GM18520 (cell line): Measurements from ENCODE around the gene LARGE1.
A peak's percentile ranks its signal among the peaks of the same experiment; 100 is the strongest.

Source experiments
- ATAC-seq: cut with Tn5 transposase; IDR thresholded peaks from one replicate; pipeline ENCODE4 v1.9.1; 2021; ENCODE audit not compliant: unreplicated experiment

Gene LARGE1

DNA sequence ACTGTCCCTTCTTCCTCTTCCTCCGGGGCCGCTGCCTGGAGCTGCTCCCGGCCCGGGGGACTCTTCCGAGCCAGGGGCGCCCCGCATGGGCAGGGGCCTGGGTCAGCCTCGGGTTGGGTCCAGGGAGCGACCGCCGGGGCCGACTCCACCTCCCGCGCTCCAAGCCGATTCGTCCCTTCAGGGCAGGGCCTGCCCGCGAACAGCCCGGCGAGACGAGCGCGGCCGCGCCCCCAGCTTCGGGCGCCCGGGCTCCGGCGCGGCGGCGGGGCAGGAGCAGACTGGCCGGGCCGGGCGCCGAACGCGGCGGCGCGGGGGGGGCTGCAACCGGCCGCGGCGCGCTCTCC, at the start of gene LARGE1:
Gene LARGE1, minus strand, starts transcription at position 280 of the 344 bp plus-strand sequence.
- ATAC-seq: peak; percentile 4

DNA sequence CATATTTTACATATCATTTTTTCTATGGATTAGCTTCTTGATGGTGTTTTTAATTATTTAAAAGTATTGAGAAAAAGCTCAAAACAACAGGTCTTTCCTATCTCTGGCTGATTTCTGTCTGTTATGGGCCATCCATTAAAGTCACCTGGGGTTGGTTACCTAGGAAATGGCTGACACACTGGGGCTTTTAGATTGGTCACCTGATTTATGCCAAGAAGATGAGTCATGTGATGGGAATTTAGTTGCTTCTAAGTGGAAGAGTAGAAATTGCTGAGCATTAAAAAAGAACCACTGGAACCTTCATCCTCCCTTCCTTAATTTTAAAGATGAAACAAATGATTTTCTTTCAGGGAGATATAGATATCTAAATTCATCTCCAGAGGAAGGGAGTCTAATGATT, 48.8 kb upstream of the LARGE1 start:
- no peak for ATAC-seq

DNA sequence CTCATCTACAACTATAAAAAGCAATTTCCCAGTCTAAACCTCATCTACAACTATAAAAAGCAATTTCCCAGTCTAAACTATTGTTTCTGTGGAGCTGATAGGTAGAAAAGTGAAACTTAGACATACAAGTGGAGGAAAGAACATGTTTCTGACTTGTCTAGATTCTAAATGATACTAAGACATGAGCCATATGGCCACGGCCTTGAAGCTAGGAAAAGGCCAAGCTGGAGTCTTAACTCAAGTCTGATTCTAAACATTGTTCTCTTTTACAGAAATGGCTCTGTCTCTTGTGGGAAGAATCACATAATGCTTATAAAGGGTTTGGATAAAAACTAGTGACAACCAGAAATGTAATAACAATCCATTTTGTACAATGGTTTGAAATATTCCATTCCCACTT, 43.8 kb upstream of the LARGE1 start:
- no peak for ATAC-seq

DNA sequence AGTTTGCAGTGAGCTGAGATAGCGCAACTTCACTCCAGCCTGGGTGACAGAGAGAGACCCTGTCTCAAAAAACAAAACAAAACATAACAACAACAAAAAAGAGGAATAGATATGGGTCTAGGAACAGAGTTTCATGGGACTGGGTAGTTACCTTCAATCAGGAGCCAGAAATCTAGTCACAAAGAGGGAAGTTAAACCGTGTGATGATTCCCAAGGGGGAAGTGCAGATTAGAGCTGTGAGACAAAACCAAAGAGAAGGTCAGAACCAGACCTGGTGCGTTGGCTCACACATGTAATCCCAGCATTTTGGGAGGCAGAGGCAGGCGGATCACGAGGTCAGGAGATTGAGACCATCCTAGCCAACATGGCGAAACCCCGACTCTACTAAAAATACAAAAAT, 42.1 kb upstream of the LARGE1 start:
- no peak for ATAC-seq

DNA sequence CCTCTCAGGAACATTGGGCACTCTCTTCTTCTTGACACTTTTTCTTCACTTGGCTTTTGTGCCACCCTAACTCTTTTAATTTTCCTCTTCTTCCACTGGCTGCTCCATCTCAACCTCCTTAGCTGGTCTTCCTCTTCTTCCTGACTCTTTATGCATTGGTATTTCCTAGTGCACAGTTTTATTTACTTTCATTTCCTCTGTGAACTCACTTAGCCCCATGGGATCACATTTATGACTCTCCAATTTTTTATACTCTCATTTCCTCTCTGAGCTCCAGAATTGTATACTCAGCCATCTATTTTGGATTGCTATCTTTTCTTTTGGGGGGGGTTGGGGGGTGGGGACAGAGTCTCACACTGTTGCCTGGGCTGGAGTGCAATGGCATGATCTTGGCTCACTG, 38.5 kb upstream of the LARGE1 start:
- ATAC-seq: no peak

DNA sequence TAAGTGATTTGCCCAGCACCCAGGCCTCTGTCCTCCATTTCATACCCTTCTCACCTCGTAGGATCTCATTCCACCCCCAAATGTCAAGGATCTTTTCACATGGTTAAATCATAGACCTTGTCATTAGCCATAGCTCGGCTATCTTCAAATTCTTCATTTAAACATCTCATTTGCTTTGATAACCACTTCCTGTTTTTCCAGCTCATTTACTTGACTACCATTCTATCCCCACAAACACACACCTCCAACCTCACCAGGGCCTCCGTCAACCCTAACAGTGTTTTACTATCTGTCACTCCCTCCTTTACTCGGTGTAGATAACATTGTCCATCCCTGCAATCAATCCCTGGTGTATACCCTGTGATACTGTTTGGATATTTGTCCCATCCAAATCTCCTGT, 36.8 kb upstream of the LARGE1 start:
- ATAC-seq: no peak

DNA sequence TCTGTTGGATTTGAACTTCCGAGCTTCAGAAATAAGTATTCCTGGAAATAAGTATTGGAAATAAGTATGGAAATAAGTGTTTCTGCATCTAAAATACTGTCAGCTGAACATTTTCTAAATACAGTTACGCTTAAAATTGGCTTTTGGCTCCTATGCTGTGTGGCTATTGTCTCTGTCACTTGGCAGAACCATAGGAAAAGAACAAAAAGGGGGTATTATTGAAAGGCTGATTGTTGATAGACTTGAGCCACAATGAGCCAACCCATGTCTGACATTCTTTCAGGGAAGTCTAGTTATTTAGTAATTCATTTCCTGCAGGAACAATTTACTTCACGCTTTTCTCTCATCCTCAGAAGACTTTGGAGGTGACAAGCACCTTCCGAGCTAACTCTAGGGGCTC, 32.5 kb upstream of the LARGE1 start:
- no peak for ATAC-seq

DNA sequence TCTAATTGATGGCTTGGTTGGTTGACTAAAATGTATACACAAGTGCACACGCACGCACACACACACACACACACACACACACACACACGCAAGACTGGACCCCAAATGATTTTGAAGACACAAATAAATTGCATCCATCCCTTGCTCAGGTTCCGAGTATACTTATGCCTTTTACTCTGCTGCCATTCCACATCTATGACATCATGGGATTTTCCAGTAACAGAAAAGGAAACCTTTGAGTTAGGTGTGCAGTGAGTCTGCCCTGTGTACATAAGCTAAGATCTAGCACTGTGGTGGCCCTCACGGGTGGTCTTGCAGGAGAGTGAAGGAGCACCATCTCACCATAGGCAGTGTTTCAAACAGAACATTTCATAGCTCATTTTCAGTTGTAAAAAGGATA, 20.5 kb upstream of the LARGE1 start:
- ATAC-seq: no peak

DNA sequence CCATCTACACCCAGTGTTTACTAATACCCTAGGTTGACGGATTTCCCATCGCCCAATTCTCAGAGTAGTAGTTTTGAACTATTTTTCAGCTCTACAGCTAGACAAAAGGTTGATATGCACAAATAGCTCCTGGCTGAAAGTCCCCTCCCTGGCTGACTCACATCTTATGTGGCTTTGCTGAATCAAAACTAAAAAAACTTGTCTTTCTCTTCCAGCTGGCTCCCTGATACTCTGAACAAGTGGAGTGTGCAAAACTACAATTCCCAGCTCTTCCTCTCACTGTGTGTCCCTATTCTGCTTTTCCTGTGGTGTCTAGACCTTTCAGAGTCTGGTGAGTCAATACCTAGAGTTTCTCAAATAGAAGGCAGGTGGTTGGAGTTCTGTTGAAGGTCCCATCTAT, 12.7 kb upstream of the LARGE1 start:
- no peak for ATAC-seq

DNA sequence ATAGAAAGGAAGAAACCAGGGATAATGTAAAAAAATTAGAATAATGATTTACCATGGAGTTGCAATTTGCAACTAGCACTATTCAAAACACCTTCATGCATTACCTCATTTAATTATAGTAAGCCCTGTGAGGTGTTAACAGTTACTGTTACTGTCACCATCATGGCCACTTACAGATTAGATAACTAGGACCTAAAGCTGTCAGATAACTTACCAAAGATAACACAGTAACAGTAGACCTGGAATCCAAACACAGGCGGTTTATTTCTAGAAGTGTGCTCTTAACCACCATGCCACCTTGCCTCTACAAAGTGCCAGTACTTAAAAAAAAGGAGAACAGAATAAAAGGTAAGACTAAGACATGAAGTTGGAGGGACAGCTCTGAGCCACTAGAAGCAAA, 11.1 kb upstream of the LARGE1 start:
- no peak for ATAC-seq

DNA sequence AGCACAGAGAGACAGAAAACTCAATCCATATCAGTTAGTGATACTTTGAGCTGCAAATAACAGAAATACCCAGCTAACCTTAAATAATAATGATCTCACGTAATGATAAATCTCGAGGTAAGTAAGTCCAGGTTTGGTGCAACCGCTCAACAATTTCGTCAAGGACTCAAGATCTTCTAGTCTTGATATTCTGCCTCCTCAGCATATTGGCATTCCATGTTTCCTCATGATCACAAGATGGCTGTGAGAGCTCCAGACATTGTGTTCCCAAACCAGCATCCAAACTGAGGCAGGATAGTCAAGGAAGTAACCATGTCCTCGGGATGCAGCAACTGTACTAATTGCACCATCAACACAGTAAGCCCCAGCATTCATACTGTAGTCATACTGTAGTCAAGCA, 7.5 kb upstream of the LARGE1 start:
- no peak for ATAC-seq

DNA sequence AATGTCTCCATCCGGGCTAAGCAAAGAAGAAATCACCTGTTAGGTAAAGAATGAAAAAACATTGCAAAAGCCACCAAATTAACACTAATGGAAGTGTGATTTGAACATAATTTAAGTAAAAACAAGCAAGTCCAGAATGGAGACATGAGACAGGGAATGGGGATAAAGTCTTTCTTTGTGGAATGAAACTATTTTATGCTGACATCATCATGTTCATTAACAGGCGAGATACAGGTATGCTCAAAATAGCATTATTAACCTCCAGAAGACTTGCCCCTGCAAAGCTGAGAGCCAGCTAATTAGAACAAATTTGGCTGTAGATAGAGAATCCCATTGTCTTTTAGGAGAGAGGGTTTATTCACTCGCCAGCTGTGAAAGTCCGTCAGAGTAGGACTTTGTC, 4.9 kb upstream of the LARGE1 start:
- ATAC-seq: no peak

DNA sequence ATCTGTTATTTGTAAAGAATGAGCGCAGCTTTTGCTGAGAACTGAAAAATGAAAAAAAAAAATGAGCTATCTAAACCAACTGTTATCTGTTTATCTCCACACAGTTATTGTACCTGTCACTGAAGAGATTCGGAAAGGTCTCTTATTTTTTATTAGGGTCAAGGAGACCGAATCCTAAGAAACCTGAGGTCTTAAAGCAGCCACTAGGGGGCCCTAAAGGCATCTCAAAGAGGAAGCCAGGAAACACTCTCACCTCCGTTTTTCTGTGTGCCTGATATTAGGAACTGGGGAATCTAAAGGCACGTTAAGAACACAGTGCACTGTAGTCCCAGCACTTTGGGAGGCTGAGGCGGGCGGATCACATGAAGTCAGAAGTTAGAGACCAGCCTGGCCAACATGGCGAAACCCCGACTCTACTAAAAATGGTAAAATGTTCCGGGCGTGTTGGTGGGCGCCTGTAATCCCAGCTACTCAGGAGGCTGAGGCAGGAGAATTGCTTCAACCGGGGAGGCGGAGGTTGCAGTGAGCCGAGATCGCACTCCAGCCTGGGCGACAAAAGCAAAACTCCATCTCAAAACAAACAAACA, 3.5 kb upstream of the LARGE1 start:
- no peak for ATAC-seq

DNA sequence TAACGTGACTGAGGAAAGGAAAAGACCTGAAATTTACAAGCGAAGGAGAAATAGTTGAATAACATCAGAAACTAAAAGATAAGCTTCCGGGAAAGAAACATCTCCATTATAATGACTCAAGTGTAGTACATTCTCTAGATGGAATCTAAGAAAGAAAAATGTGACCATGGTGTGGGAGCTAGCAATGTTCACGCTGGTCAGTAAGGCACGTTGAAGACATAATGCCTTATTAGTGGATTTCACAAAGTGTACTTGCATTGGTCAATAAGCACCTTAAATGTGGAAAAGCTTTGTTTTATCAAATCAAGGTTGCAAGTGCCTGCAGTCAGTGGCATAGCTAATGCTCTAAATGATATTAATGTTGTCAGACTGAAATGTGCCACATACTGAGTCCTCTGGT, 2.8 kb upstream of the LARGE1 start:
- ATAC-seq: no peak

DNA sequence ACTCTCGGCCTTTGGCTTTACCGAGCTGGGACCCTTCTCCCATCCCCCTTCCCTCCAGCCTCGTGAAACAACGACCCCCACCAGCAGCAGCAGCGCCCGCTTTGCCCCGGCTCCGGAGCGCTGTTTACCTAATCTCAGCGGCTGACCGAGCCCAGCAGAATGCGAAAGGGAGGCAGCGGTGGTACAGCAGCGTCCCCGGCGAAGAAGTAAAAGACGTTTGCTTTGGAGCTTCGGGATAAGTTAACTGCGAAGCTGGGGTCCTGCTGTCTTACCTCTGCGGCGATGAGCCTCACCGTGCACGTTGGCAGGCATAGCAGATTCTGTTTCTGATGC, 2.0 kb upstream of the LARGE1 start:
- no peak for ATAC-seq

DNA sequence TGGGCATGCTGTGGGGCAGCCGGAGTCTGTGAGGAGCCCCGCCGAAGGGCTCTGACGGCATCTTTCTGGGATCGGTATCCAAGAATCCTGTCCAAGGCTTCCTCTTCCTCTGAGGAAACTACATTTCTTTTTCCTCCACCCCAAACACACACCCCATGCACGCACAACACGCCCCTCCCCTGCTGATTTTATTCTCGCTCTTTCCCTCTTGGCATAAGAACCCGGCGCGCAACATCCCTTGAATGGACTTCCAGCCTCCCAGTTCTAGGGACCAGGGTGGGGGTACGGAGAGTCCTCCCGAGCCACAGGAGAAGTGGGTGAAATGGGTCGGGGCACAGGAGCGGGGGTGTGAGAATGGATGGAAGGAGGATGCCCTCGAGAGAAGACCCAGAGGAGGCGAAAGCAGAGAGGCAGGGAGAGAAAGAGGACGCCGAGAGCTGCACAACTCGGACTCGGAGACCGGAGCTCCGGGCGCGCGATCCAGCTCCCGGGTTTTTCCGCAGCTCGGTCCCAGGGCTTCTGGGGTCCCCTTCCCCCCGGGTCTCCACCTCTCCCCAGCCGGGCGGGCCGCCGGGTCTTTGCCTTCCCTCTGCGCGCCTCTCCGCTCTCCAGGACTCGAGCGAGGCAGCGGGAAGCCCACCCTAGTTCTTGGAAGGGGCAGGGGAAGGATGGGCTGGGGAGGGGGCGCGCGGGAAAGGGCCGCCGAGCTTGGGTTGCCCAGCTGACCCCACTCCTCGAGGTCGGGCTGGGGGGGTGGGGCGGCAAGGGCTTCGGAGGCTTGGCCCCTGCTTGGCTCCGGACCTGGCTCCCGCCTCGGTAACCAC, 1.5 kb upstream of the LARGE1 start:
- no peak for ATAC-seq

DNA sequence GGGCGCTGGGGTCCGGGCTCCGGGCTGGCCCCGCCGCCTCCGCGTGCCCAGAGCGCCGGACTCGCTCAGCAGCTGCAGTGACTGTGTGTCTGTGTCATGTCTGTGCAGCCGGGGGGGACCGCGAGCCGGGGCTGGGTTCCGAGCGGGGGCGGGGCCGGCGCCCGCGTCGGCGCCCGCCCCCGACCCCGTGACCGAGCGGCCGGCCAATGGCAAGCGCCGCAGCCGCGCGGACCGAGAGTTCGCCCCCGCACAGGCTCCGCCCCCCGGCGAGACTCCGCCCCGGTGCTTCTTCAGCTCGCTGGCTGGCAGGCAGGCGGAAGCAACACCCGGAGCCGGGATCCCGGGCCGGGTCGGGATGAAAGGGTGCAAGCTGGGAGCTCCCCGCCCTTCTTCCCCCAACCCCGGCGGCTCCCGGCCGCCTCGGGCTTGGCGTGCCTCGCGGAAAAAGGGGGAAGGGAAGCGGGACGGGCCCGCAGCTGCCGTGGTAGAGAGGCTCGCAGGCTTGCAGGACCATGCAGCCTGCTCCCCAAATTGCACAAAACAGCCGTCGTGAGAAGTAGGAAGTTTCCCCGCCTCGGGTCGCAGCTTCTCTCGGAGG, 750 bp upstream of the LARGE1 start:
- ATAC-seq: peak; percentile 52

DNA sequence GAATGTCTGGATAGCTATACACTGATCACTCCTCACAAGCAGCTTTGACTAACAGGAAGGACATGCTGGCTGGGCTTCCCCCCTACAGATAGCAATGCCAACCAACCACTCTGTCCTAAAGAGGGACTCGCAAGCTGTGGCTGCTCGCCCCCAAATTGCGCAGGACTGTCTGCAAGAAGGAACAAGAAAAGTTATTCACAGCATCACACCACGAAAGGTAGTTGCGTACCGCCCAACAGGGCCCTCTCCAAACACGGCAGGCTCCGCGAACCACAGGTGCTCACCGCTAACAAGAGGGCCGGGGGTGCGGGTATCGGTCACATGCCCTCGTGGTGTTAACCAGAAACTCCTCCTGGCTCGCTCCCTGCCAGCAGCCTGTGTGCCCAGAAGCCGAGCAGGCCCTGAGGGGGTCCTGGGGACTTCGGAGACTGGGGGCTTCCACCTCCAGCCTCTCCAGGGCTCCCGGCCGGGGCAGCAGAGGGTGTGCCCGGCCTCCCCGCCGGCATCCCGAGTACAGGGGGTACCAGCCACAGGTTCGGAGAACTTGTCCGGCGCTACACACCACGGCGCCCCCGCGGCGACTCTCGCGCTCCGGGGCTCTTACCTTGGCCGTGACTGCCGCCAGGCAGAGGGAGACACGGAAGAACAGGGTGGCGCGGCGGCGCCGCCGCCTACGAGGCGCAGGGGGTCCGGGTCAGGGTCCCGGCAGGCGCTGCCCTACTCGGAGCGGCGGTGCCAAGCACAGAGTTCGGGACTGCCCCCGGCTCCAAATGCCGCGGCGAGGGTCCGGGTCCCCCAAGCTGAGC, 682 bp downstream of the LARGE1 start:
- peak; percentile 1 for ATAC-seq

DNA sequence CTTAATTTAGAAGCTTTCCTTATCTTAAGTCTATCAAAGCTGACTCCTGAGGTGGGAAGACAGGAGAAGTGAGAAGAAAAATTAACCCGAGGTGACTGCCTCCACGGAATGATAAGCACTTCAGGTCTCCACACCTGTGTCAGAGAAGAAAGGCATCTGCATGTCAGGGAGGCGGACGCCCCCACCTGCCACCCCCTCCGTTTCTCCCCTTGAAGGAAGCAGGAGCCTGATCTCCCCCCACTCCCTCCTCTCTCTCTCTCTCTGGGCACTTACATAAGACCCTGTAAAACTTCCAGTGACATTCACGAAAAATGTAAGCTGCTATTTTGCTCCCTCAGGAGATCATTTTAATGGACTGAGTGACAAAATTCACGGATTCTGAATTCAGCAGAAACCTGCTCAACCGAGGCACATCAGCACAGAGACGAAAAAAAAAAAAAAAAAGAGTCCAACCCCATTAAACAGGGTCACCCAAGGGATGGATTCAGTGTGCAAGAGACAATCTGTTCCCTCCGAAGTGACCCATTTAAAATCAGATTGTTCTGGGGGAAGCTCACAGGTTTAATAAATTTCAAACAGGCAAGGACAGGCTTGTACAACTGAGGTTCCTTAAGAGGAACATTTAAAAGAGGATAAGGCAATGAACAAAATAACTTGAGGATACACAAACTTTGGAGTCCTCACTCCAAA, 1.5 kb downstream of the LARGE1 start:
- no peak for ATAC-seq

DNA sequence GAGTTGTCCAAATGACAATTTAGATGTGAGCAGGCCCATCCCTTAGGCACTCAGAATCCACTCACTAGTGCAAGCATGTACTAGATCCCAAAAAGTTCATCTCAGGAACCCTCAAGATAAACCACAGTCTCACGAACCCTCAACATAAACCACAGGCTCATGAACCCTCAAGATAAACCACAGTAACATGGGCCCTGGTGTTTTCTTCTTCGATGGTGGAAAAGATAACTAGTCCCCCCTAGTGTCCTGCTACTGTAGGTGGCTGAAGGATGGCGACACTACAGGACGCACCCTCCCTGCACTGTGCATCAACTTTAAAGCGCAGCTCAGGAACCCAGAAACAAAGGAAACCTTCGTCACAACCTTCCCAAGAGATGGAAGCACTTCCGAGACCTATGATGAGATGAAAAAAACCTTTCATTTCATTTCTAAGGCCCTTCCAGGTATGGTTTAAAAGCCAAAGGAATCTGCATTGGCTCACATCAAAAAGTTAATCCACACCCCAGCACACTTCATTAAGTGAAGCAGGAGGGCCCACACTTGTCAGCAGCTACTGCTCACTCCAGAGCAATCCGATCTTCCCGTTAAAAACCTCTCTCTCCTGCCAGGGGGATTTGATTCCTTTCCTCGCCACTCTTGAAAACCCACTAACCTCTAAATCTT, 2.4 kb downstream of the LARGE1 start:
- ATAC-seq: no peak

DNA sequence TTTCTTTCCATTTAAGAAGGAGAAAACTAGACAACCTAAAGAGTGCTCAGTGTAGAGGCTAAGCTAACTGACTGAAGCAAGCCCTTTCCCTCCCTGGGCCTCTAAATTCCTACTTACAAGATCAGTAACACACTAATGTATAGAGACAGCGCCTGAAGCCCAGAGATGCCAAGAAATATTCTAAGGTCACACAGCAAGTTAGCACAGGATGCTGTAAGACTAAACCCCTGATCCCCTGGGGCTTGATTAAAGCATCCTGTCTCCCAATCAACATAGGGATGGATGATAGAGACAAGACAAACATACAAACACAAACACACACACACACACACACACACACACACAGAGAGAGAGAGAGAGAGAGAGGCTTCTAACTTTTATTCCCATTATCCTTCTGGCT, 5.6 kb downstream of the LARGE1 start:
- ATAC-seq: no peak
